ENCODE results near the gene CYLC2. TPM values are rescaled to one million over a fixed set of nuclear protein-coding genes. Genes with fewer than 3 reads are reported as not detected.

The CYLC2 gene
- total and polyA plus RNA-seq, 2 of the 8 experiments (the other 6 are each of a cell fraction or from before 2014, with no cell fraction given) = not detected

DNA sequence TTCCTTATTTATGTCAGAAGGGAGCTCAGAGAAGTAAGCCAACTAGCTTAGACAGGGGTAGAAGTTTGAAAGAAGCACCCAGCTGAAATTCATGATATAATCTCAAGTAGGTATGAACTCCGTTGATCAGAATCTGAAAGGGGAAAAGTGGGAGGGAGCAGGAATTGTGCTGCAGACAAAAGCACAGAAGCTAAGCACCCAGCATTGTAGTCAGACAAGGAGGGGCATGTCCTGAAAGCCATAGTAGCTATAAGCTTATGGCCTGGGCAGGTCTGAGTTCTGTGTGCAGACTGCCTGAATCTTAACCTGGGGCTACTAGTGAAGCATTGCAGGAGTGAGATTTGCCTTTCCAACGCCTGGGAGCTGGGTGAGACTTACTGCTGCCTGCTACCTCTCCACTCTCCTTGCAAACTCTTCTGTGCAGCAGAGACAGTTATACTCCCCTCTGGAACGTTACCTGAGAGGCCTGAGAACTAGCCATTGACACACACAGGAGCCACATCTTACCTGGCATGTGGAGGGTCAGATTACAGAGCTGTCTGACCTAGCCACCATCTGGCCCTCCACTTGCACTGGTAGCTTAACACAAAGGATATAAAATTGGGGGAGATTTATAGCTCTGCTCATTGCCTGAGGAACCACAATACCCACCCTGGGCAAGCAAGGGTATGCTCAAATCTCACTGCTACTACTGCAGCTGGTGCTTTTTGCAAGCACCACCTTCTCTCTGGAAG lies 9.8 kb upstream of the CYLC2 start (continued):
- TF ChIP-seq RNF2 (IDR thresholded peaks at IDR 0.05; ENCODE audit: borderline replicate concordance, low read depth, low read length, missing control alignments, poor library complexity, severe bottlenecking) = no peak
